Dedifferentiated amniotic fluid mesenchymal stem cell (primary cell): ENCODE results near the gene ADAM10.

Source experiments
- DNase-seq: peaks from one replicate; pipeline ENCODE4 v3.0.0-alpha.2; 2016; ENCODE audit errors: extremely low spot score

Gene ADAM10

DNA sequence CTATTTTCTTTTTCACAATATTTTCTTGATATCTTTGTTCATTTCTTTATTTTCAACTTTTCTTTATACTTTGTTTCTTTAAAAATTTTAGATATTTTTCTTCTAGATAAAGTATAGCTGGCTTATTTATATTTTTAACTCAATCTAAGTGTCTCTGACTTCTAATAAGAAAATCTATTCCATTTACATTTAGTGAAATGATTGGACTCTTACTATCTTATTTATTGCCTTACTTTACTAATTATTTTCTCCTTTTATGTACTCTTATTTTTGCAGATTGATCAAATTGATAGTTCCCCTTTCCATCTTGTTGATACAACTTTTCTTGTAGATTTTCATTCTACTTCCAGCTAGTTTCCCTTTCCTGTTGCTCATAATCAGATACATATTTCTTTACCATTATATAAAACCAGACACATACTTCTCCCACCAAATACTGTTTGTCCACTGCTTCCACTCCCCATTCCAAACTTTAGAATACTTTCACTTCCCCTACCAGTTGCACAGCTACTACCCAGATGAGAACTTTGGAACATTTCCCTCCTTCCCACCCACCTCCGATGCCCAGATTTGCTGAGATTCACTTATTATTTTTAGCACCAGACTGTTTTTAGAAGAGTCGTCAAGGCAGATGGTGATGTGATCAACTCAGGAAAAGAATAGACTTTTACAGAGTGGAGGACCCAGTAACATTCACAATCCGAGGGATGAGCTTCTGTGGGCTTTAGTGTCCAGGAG, 166.2 kb downstream of the ADAM10 start:
- no peak for DNase-seq

DNA sequence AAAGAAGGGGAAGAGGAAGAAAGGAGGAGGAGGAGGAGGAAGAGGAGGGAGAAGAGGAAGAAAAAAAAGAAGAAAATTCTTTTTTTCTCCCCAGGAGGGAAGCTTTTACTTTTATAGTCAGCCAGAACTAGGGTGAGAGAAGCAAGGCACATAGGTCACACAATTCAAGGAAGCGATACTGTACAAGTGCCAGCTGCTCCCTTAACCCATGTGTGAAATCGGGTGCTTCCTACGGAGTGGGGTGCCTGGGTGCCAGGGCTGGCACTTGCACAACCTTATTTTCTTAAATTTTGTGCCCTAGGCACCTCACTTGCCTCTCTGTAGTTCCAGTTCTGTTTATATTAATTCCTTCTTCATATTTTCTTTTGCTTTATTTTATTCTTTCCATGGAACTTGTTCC, 167.3 kb downstream of the ADAM10 start:
- no peak for DNase-seq

DNA sequence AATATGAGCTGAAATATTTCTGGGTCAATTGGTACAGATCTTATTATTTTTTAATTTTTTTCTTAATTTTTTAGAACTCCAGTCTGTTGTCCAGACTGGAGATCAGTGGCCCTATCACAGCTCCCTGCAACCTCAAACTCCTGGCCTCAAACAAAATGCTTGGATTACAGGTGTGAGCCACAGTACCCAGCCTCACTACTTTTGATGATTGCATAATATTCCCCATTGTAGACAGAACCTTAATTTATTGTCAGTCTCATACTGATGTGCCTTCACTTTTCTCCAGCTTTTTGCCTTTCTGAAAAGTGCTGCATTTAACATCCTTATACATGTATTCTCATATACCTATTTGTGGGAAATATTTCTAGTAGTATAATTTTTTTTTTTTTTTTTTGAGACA, 172.8 kb downstream of the ADAM10 start:
- DNase-seq = no peak

DNA sequence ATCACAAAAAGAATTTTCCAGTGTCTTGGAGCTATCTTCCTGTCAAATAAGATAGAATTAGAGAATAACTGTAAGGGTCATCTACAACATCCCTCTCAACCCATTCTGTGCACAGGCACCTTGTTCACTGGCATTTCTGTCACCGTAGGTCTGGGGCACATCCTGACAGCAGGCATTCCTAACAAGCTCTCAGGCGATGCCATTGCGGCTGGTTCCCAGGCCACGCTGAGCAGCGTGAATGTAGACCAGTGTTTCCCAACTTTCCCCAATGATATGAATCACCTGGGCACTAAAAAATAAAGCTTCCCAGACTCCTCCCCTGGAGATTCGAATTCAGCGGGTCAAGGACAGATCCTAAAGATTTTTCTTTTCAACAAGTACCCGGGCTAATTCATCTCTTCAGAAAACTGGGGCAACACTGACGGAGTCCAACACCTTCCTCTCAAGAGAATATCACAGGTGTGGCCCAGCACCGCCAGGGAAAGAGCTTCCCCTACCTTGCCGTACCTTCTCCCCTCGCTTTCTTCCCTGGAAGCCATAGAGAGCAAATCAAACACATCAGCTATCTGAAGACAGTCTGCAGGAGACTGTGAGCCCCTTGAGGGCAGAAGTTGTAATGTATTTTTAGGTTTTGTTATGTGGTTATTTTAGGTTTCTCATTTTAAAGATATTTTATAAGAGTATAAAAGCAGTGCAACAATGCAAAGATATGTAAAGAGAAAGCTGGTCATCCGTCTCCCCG, 174.3 kb downstream of the ADAM10 start:
- no peak for DNase-seq

DNA sequence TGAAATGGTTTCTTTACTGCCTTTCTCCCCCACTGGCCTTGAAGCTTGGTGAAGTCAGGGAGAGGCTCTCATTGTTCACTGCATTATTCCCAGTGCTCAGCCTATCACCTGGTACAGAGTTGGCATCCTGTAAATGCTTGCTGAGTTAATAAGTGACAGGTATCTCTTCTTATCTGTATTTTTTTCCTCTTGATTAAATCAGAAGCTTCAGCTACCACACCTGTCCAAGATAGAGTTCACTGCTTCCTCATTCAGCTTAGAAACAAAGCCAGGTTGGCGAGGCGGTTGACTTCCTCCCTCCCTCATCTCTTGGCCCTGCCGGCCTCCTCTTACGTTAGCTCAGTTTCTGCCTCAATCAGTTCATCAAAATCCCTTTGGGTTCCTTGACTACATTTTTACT, 174.9 kb downstream of the ADAM10 start:
- DNase-seq = no peak

DNA sequence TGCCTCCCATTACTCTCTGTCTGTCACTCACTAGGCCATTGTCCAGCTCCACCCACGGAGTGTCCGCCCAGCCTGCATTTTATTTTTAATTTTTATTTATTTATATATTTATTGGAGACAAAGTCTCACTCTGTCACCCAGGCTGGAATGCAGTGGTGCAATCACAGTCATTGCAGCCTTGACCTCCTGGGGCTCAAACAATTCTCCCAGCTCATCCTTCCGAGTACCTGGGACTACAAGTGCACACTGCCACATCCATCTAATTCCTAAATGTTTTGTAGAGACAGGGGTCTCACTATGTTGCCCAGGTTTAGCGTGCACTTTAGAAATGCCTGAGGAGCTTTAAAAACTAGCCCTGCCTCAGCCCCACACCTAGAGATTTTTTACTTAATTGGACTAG, 176.2 kb downstream of the ADAM10 start:
- no peak for DNase-seq

DNA sequence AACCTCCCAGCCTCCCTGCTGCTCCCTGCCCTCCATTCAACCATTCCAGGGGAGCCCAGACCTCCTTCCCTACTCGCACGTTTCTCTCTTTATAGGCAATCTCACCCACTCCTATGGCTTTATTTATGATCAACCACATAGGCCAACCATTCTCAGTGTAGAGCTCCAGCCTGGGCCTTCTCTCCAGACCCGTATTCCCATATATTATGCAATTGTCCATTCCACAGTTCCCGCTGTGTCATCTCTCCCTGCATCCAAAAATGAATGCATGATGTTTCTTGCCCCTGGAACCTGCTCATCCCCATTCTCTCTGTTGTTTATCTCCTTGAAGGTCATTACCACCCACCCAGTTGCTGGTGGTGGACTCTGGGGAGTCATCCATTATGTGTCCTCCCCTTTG, 177.0 kb downstream of the ADAM10 start:
- DNase-seq = no peak

DNA sequence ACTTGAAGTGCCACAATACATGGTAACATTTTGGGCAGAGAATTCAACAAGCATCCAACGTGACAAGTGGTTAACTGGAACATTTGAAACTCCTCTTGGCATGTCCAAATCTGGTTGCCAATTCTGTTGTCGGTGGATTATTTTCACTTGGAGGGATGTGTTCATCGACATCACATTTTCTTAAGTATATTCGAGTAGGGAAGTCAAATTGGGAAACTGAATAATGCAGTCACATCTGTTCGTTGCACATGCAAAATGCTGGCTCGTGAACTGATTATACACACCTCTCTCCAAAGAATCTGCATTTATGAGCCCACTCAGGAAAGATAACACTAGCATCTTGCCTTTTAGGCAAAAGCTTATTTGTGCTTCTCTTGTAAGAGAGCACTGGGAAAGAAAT, 178.0 kb downstream of the ADAM10 start:
- DNase-seq = no peak

DNA sequence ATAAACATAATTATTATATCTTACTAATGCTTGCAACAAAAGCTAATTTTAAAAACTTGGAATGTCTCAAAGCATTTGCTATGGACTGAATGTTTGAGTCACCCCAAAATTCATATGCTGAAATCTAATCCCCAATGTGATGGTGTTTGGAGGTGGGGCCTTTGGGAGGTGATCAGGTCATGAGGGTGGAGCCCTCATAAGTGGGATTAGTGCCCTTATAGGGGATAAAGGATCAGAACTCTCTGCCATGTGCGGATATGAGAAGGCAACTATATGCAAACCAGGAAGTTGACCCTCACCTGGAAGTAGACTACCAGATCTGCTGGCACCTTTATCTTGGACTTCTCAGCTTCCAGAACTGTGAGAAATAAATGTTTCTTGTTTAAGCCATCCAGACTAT, 180.1 kb downstream of the ADAM10 start:
- DNase-seq = no peak

DNA sequence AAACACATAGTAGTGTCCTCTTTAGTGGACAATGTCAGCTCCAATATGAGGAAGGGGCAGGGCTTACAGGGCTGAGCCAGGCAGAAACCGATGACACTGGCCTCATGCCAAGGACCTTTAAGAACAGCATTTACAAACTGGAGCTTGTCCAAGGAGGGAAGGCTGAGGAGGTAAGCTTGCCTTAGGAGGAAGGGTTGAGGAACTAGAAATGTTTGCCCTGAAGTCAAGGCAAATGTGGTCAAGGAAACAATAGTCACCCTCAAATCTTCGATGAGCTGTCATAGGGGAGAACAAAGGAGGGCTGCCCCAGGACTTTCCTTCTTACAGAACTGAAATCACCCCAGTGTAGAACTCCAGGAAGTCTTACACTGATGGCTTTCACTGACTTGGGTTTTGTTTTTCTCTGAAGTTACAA, 181.3 kb downstream of the ADAM10 start:
- no peak for DNase-seq

DNA sequence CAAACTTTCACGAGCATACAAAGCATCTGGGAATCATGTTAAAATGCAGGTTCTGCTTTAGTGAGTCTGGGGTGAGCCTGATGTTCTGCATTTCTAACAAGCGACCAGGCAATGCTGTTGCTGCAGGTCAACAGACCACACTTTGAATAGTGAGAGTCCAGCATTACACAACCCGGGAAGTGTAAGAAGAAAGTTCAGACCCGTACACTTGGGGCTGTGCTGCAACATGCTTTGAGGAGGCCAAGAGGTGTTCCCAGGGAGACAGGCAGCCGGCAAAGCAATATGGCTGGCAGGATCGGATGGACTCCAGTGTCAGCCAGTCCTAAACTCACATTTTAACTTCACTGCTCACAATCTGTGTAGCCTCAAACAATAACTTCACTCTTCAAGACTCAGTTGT, 183.5 kb downstream of the ADAM10 start:
- DNase-seq = no peak

DNA sequence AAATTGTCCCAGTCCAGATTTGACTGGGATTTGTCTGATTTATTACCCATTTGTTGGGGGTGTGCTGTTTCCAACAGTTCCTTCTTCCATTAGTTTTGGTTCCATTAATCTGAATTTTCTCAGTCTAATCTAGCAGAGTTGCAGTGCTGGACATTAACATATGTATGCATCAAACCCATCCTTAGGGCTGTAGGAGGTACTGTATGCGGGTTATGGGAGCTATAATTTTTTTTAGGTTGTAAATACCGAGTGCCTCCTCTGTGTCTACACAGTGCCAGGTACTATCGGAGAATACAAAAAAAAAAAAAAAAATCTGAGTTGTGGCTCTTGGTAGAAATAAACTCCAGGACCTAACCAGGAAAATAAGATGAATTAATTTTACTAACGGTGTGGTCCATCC, 183.9 kb downstream of the ADAM10 start:
- DNase-seq = no peak

DNA sequence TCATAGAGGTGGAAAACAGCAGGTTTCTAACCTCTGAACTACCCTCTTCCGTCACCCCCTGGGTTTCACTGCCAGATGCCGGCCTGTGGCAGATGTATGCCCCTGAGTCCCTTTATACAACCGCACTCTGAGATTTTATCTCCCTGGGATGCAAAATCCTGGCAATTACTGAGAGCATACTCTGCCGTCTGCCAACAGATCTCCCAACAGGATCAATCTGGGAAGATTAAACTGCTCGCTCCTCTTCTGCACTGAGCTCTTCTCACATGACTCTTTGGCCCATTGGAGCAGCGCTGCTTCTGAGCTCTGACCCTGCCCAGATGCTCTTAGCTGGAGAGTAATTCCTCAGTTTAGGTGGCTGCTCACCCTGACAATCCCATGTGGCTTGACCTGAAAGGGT, 184.5 kb downstream of the ADAM10 start:
- no peak for DNase-seq

DNA sequence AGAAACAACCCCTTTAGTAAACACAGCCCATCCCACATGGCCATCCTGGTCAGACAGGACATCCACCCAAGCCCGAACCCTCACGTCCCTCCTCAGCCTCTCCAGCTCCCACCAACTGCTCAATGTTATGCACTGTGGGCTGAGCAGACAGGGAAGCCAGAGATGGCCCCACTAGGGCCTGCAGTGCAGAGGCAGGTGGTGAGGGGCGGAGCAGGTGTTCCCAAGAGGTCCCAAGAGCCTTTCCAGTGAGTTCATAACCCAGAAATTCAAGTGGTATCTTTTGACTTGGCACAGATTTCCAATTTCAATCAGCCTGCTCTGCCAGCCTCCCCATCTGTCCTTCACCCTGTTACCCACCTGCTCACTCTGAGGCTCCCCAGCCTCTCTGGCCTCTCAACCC, 187.4 kb downstream of the ADAM10 start:
- no peak for DNase-seq

DNA sequence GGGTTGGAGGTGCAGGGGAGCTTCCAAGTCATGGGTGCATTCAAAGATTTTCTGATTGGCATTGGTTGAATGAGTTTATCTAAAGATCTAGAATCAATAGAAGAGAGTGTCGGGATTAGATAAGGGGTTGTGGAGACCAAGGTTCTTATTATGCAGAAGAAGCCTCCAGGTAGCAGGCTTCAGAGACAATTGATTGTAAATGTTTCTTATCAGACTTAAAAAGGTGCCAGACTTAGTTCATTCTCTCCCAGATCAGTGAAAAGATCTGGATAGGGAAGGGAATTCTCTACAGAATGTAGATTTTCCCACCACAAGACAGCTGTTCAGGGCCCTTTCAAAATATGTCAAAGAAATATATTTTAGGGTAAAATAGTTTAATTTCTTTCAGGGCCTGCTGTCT, 188.2 kb downstream of the ADAM10 start:
- DNase-seq = no peak

DNA sequence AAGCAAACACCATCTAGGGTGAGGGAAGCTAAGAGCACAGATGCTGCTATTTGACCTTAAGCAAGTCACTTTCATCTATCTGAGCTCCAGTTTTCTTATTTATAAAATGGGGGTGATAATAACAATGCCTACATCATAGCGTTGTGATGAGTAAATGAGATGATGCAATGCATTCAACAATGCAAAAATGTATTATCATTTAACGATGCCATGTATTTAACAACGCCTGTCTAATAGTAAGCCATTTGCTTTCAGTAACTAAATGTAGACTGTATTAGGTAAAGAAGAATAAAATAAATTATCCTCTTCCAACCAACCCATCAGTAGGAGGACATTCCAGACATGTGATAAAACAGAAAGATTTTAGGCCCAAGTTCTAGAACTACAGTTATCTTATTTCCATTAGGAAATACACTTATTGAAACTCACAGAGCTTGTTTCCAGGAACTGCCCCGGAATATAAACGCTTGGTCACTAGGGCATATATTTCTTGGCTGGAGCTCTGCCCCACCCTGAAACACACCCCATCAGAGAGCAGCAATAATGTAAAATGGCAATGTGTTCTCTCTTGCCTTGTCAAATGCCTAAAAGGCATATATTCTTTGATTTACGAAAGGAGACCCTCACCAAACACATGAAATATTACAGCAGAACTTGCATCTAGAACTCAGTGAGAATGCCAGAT, 189.5 kb downstream of the ADAM10 start:
- DNase-seq = no peak

DNA sequence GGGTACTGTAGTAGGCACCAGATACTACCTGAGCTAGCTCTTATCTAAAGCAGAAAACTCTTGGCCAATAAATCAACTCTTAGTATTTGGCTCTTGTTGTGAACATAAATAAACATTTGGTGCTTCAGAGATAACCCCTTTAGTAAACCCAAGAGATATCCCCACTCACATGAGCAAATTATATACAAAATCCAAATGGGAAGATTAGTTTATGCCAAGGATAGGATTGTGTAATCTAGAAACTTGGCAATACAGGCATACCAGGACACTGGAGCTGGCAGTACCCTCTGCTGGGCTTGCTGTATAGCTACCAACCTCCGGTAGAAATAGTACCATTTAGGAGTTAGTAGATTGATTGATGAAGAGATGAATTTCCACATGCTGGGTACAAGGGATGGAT, 190.7 kb downstream of the ADAM10 start:
- DNase-seq = no peak

DNA sequence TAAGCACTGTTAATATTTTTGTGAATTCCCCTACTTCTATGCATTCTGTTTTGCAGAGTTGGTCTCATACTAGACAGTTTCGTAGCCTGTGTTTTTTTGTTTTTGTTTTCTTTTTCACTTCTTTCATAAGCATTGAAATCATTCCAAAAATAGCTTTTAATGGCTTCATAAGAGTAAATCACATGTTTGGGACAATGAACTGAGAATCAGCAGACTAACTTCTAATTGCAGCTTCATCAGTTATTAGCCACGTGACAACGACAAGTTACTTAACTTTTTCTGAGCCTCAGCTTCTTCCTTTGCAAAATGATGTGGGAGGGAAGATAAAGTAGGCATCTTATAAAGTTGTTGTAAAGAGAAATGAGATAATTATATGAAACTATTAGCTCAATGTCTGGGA, 193.0 kb downstream of the ADAM10 start:
- no peak for DNase-seq

DNA sequence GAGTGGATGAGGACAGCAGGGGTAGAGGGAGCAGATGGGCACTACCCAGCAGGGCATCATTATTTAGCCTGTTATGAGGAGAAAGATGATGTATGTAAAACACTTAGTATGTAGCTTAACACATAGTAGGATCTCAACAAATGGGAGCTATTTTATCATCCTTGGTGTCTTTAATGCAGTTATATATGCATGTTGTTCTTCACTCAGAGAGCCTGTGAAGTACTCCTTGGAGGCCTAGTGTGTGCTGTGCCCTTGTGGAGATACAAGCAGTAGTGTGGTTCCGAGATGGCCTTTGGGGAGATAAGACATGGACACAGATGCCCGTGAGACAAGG, 193.5 kb downstream of the ADAM10 start:
- DNase-seq = no peak

DNA sequence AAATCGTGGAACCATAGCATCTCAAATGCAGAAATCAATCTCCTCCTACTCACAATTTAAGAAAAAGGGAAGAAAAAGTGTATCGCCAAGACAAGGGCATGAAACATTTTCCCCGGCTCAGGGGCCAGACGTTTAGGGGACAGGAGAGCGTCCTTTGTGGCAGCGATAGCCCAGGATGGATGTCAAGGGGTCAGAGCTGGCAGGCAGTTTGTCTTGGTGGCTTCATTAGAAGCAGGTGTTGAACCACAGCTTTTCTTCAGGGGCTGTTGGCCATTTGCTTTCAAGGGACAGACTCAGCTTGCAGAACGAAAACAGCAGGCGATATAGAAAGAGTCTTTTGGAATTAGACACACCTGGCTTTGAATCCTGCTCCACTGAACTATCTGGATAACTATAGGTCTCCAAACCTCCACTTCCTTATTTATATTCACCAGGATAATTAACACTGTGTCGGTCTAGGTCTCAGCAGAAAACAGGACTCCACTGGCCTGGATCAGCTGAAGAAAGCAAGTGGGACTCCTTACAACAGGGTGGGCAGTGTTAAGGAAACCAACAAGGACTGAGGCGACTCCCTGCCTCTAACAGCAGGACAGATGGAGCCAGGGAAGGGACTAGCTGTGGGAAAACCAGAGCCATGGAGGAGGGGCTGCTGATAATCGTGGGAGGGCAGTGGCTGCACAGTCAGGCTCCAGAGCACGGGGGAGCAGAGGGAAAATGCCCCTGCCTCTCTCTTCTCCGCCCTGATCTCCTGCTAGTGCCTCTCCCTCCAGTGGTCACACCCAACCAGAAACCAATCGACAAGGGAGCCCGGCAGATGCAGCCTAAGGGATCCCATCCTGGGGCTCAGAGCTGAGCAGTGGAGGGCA, 194.1 kb downstream of the ADAM10 start:
- no peak for DNase-seq

DNA sequence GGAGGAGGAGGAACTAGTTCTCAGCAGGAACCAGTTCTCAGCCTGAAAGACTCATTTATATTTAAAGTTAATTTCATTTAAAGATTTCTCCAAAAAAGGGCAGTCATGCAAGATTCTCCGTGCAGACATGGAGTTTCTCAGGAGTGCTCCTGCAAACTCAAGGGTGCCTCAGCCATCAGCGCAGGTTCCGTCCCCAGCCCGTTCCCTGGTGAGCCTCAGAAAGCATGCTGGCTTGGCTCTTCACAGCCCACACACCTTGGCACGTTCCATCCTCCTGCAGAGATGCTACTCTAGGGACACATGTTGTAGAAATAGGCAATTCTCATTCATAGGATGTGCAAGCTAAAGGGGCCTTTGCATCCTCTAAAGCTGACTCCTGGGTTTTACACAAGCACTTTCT, 194.7 kb downstream of the ADAM10 start:
- DNase-seq = no peak

DNA sequence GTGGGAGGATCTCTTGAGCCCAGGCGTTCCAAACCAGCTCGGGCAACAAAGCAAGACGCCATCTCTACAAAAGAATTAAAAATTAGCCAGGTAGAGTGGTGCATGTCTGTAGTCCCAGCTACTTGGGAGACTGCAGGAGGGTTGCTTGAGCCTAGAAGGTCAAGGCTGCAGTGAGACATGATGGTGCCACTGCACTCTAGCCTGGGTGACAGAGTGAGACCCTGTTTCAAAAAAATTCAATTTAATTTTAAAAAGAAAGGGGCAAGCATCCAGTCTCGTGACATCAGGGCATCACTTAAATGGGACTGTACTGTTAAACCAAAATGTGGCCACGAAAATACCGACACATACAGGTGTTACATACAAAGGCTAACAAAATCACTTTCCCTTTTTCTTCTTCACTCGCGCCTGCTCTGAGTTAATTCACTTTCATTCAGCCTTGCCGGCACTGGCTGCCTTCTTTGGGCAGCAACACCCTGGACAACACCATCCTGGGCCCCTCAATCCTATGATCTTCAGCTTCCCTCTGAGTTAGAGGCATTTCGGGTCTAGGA, 196.1 kb downstream of the ADAM10 start:
- no peak for DNase-seq
